Cardiac fibroblast (primary cell): ENCODE data around the gene TMEM14B.
"Not testable (repeated sequence)": the region's sequence is repeated elsewhere in the genome, so short reads cannot be mapped to it uniquely, and the experiment has no call there.

Source experiments
- DNase-seq, 2 donors: peaks; one replicate each; pipeline versions ENCODE4 v3.0.0 to v3.0.0-alpha.2; 2010; ENCODE audit warnings: low read depth in 2 of 2
- H3K4me3 ChIP-seq, 2 donors: replicated peaks in 1 of 2; 1 replicate in 1 of 2; 2 replicates in 1 of 2; pipeline ENCODE4 v1.5.1; 2011; ENCODE audit warnings: low read depth in 2 of 2, low read length in 2 of 2, mild to moderate bottlenecking in 2 of 2, moderate library complexity in 1 of 2
- CTCF ChIP-seq: IDR thresholded peaks from one replicate; pipeline ENCODE4 v1.5.1; 2011; ENCODE audit warnings: low read depth, mild to moderate bottlenecking, low read length, inconsistent platforms

The TMEM14B gene

GRCh38 chr6:10730254-10730653, 17.4 kb upstream of the TMEM14B start:
- no peak for DNase-seq
- H3K4me3 ChIP-seq, result no peak overlapping the region
- TF ChIP-seq CTCF, result no peak

DNA sequence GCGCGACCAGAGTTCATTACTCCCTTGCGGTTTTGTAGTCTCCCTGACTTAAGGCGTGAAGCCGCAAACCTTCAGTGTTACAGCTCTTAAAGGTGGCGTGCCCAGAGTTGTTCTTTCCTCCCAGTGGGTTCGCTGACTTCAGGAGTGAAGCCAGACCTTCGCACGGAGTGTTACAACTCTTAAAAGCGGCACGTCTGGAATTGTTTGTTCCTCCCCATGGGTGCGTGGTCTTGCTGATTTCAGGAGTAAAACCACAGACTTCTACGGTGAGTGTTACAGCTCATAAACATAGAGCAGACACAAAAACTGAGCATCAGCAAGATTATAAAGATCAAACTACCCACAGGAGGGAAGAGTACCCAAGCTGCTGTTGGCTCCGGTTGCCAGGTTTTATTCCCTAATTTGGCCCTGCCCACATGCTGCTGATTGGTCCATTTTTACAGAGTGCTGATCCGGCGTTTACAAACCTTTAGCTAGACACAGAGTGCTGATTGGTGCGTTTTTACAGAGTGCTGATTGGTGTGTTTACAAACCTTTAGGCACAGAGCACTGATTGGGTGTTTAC, 14.4 kb upstream of the TMEM14B start:
- no peak for DNase-seq
- no peak for TF ChIP-seq CTCF
- no peak overlapping the region for H3K4me3 ChIP-seq

- no peak overlapping the region for H3K4me3 ChIP-seq
- TF ChIP-seq CTCF, result no peak
Measured at GRCh38 chr6:10733863-10734262, 13.7 kb upstream of the TMEM14B start.

GRCh38 chr6:10736731-10737130, 10.9 kb upstream of the TMEM14B start:
- no peak for DNase-seq
- H3K4me3 ChIP-seq, result no peak overlapping the region
- no peak for TF ChIP-seq CTCF

More at GRCh38 chr6:10733863-10734262, 13.7 kb upstream of the TMEM14B start:
- DNase-seq, result no peak

DNA sequence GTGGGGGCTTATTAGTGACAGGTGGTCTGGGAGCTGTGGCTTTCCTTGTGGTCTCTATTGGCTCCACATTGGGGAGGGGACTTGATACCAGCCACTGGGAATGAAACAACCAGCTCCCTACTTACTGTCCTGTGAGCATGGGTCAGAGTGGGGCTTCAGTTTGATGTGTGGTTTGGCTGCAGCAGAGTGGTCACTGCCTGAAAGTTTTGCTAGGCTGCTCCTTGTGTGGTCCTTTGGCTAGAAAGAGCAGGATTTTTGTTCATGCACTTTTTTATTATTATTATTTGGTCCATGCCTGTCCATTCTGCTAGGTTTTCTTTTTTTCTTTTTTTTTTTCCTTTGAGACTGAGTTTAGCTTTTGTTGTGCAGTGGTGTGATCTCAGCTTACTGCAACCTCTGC, 7.5 kb upstream of the TMEM14B start:
- no peak for DNase-seq
- TF ChIP-seq CTCF, result no peak
- H3K4me3 ChIP-seq, result no peak overlapping the region

DNA sequence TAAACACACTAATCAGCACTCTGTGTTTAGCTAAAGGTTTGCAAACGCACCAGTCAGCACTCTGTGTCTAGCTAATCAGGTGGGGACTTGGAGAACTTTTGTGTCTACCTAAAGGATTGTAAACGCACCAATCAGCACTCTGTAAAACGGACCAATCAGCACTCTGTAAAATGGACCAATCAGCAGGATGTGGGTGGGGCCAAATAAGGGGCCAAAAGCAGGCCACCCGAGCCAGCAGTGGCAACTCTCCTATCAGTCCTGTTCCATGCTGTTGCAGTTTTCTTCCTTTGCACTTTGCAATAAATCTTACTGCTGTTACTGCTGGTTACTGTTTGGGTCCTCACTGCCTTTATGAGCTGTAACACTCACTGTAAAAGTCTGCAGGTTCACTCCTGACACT, 6.0 kb upstream of the TMEM14B start:
- not testable (repeated sequence) for H3K4me3 ChIP-seq, DNase-seq

- no peak for DNase-seq
- TF ChIP-seq CTCF, result no peak
- no peak overlapping the region for H3K4me3 ChIP-seq
Measured at GRCh38 chr6:10742251-10742650, 5.4 kb upstream of the TMEM14B start.
